Measurements from ENCODE around the gene SEMA3G.

DNA sequence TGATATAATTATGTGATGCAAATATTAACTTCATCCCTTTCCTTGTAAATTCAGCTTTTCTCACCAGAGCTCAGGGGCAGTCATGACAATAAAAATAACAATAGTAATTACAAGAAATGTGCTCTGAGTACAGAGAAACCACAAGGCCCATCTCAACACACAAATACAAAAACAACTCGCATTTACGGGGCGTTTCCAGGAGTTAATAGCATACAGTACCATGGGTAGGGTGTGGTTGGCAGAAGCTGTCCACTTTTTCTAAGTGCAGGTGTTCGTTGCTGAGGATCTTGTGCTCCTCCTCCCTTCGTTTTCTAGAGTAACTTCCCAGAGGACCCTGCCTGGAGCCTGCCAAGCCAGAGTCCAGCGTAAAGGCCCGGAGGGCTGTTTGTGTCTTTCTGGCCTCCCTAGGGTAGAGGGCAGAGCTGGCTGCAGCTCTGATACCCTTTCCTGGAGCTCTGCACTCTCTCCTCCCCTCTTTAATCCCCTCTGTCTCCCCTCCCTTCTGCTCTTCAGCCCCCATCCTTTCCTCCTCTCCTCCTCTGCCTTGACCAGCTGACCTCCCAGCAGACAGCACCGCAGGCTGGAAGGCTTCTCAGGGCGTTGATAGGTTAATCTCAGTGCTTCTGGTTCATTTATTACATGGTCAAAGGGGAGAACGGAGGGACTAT is 11.4 kb downstream of the SEMA3G start:
- no peak for TF ChIP-seq CTCF (conservative IDR thresholded peaks at IDR 0.05; ENCODE audit: low read depth, low read length)
- TF ChIP-seq EZH2 (IDR thresholded peaks at IDR 0.05; ENCODE audit: borderline replicate concordance, low read depth, low read length, poor library complexity, severe bottlenecking) = no peak
